K562 (cell line): ENCODE results near the gene SHC1. TPM values are rescaled to one million over a fixed set of nuclear protein-coding genes. Genes with fewer than 3 reads are reported as not detected.

Experiments
- ATAC-seq: fragments of 200-7000 bp; cut with Tn5 transposase; 3 replicates; pipeline ENCODE4 v1.9.1; 2020; ENCODE audit warnings: moderate library complexity
- BruUV-seq: library from RNA; stranded (reverse); fragments of 400-500 nt; replicated peaks from 2 replicates; lab custom pipeline; 2021; lab: Mats Ljungman, UMichigan
- CTCF ChIA-PET: fragments of 300-600 bp; formaldehyde crosslinking; extraction: SDS; loops from one replicate; lab custom pipeline; 2021; ENCODE audit warnings: low intra/inter-chr PET ratio; lab: Yijun Ruan, JAX
- POLR2A ChIA-PET: fragments of 300-600, 350-650 bp; sonication (Branson Sonifier 250); formaldehyde crosslinking; extraction: SDS; loops from one replicate; lab custom pipeline; 2021; ENCODE audit warnings: antibody characterized with exemption, inconsistent platforms; lab: Yijun Ruan, JAX
- DNase-seq, 4 experiments: peaks; one replicate each; pipeline versions ENCODE4 v3.0.0 to v3.0.0-alpha.2; 2011 to 2018; ENCODE audit warnings: low spot score in 3 of 4, mixed read lengths in 3 of 4; ENCODE audit errors: extremely low read depth in 1 of 4
- FAIRE-seq: peaks from 2 replicates; lab custom pipeline; 2011; peaks lifted over from hg19 to GRCh38; lab: Jason Lieb, UNC
- H2AFZ ChIP-seq: 2 replicates; pipeline ENCODE4 v1.6.0; 2011; ENCODE audit warnings: low read depth, low read length, control low read depth, inconsistent platforms
- H3K27ac ChIP-seq: fragments of 200-600 bp; 3 replicates; pipeline ENCODE4 v1.8.0; 2011; ENCODE audit warnings: low read depth, mild to moderate bottlenecking, control low read depth, inconsistent platforms, low read length, moderate library complexity, mixed read lengths; ENCODE audit errors: extremely low read depth
- H3K27me3 ChIP-seq, 2 experiments: fragments of 300-600 bp in 1 of 2; 2 replicates in 1 of 2; 3 replicates in 1 of 2; pipeline versions ENCODE4 v1.6.0 to v1.8.0; 2011; ENCODE audit warnings: inconsistent platforms in 2 of 2, low read length in 2 of 2, mild to moderate bottlenecking in 1 of 2, mixed read lengths in 1 of 2, moderate library complexity in 1 of 2; ENCODE audit not compliant: control insufficient read depth in 2 of 2, insufficient read depth in 2 of 2
- H3K36me3 ChIP-seq: fragments of 300-600 bp; 3 replicates; pipeline ENCODE4 v1.8.0; 2011; ENCODE audit warnings: mild to moderate bottlenecking, low read length, inconsistent platforms; ENCODE audit not compliant: control insufficient read depth, insufficient read depth
- H3K4me1 ChIP-seq, 2 experiments: fragments of 200-600 bp in 1 of 2; replicated peaks in 1 of 2; 2 replicates in 1 of 2; 3 replicates in 1 of 2; pipeline versions ENCODE4 v1.5.1 to v1.8.0; 2011; ENCODE audit warnings: inconsistent platforms in 2 of 2, low read length in 2 of 2, mild to moderate bottlenecking in 1 of 2, mixed read lengths in 1 of 2, moderate library complexity in 1 of 2; ENCODE audit not compliant: control insufficient read depth in 2 of 2, insufficient read depth in 2 of 2
- H3K4me2 ChIP-seq: 2 replicates; pipeline ENCODE4 v1.6.1; 2011; ENCODE audit warnings: low read length, control low read depth, inconsistent platforms, mixed read lengths; ENCODE audit not compliant: insufficient read depth
- H3K4me3 ChIP-seq: fragments of 200-600 bp; sonication (generic), shearing (Covaris generic); 2 replicates; pipeline ENCODE4 v1.5.1; 2016; ENCODE audit warnings: control low read depth, inconsistent platforms
- H3K79me2 ChIP-seq: fragments of 200-600 bp; 3 replicates; pipeline ENCODE4 v1.8.0; 2011; ENCODE audit warnings: low read length, inconsistent platforms; ENCODE audit not compliant: control insufficient read depth, insufficient read depth
- H3K9ac ChIP-seq, 2 experiments: 2 replicates each; pipeline versions ENCODE4 v1.6.0 to v1.6.1; 2011; ENCODE audit warnings: low read depth in 2 of 2, low read length in 2 of 2, control low read depth in 1 of 2, inconsistent platforms in 1 of 2, mild to moderate bottlenecking in 1 of 2, mixed read lengths in 1 of 2; ENCODE audit not compliant: insufficient read depth in 1 of 2
- H3K9me1 ChIP-seq: one replicate; pipeline ENCODE4 v1.6.0; 2011; ENCODE audit warnings: inconsistent platforms, mild to moderate bottlenecking, low read length, moderate library complexity; ENCODE audit not compliant: control insufficient read depth, insufficient read depth
- H3K9me3 ChIP-seq: replicated peaks from 2 replicates; pipeline ENCODE4 v1.5.1; 2011; ENCODE audit warnings: low read depth, low read length, inconsistent platforms; ENCODE audit not compliant: control insufficient read depth, insufficient read depth
- H4K20me1 ChIP-seq: replicated peaks from 2 replicates; pipeline ENCODE4 v1.6.1; 2011; ENCODE audit warnings: low read length, inconsistent platforms, mixed read lengths; ENCODE audit not compliant: control insufficient read depth, insufficient read depth
- ARID1B ChIP-seq: fragments of 450-650 bp; IDR thresholded peaks from 2 replicates; pipeline ENCODE4 v1.6.1; 2016; ENCODE audit warnings: antibody characterized with exemption, mild to moderate bottlenecking, inconsistent platforms
- ARID2 ChIP-seq: fragments of 450-650 bp; IDR thresholded peaks from 2 replicates; pipeline ENCODE4 v1.6.1; 2017; ENCODE audit warnings: antibody characterized with exemption, mild to moderate bottlenecking
- CTCF ChIP-seq, 3 experiments: IDR thresholded peaks in 2 of 3; conservative IDR thresholded peaks in 1 of 3; 2 replicates each; pipeline ENCODE4 v1.5.1; 2011 to 2012; ENCODE audit warnings: low read length in 3 of 3, mild to moderate bottlenecking in 3 of 3, control low read depth in 2 of 3, improper control_type of control experiment in 1 of 3, inconsistent platforms in 1 of 3, low read depth in 1 of 3, mixed read lengths in 1 of 3, moderate library complexity in 1 of 3; ENCODE audit not compliant: insufficient read depth in 2 of 3
- KLF6 ChIP-seq: fragments of 250-450 bp; sonication (Bioruptor Pico); IDR thresholded peaks from 2 replicates; pipeline ENCODE4 v1.4.0; 2020; ENCODE audit warnings: mild to moderate bottlenecking, moderate library complexity, borderline replicate concordance
- MNT ChIP-seq, 2 experiments: fragments of 450-650 bp; conservative IDR thresholded peaks; 2 replicates each; pipeline ENCODE4 v1.6.1; 2017; ENCODE audit warnings: mild to moderate bottlenecking in 2 of 2, moderate library complexity in 2 of 2
- MTA3 ChIP-seq: fragments of 450-650 bp; formaldehyde crosslinking; IDR thresholded peaks from 2 replicates; pipeline ENCODE4 v1.6.1; 2017; ENCODE audit warnings: mild to moderate bottlenecking, borderline replicate concordance
- NRF1 ChIP-seq, 2 experiments: fragments of 450-650 bp; IDR thresholded peaks in 1 of 2; conservative IDR thresholded peaks in 1 of 2; 2 replicates each; pipeline ENCODE4 v1.6.1; 2014; ENCODE audit warnings: mild to moderate bottlenecking in 2 of 2
- OTX1 ChIP-seq: fragments of 450-650 bp; formaldehyde crosslinking; IDR thresholded peaks from 2 replicates; pipeline ENCODE4 v1.4.0; 2022; ENCODE audit warnings: mild to moderate bottlenecking
- USF2 ChIP-seq: sonication (generic); formaldehyde crosslinking; IDR thresholded peaks from 2 replicates; pipeline ENCODE4 v1.5.0; 2020; ENCODE audit warnings: missing genetic modification reagents
- WGBS: fragments of 100-300 bp; shearing (Covaris generic); methylation state at CpG from one replicate; pipeline ENCODE4 v1.1.6; 2016; ENCODE audit warnings: low coverage, mixed read lengths; ENCODE audit not compliant: insufficient coverage; ENCODE audit errors: missing lambda C conversion rate; 5-methylcytosine and 5-hydroxymethylcytosine counted together
- in situ Hi-C: fragments of 300-500 bp; cut with MboI; formaldehyde crosslinking; loops from 4 replicates; pipeline ENCODE4 v1.15.0; 2018; ENCODE audit warnings: inconsistent platforms, mixed read lengths
- intact Hi-C: fragments of 100-400 bp; cut with micrococcal nuclease; formaldehyde crosslinking; loops from 2 replicates; pipeline ENCODE4 v1.14.2; 2022
- polyA plus RNA-seq, 8 experiments: library from polyadenylated mRNA; depleted of rRNA in 4 of 8; stranded (reverse) in 5 of 8; unstranded in 3 of 8; fragments of >200 nt; fragmentation: Nextera tagmentation in 2 of 8; fragmentation: Illumina TruSeq in 1 of 8; extraction: Ambion mirVana in 2 of 8; extraction: Trizol in 1 of 8; gene quantifications; 2 replicates each; pipeline versions ENCODE4 v1.2.1 to v1.2.3, GENCODE V29; 2011 to 2014; ENCODE audit warnings: inconsistent platforms in 1 of 8, missing spikeins in 1 of 8
- total RNA-seq, 7 experiments: library from RNA; depleted of rRNA in 6 of 7; stranded (reverse); fragments of >200 nt in 6 of 7; fragmentation: Illumina TruSeq in 2 of 7; extraction: Trizol in 2 of 7; gene quantifications; 2 replicates each; pipeline versions ENCODE4 v1.2.1 to v1.2.3, GENCODE V29; 2011 to 2021; ENCODE audit warnings: low replicate concordance in 1 of 7

Gene SHC1
- total and polyA plus RNA-seq, 9 of the 15 experiments (the other 6 are each of a cell fraction or from before 2014, with no cell fraction given), result 4.1 to 113 (median 51.9) TPM

GRCh38 chr1:154983776-154984466, 13.4 kb upstream of the SHC1 start (continued):
- TF ChIP-seq CTCF (IDR thresholded peaks at IDR 0.05 in 2 of 3, conservative IDR thresholded peaks at IDR 0.05 in 1 of 3; ENCODE audit: insufficient read depth in 2 of 3, low read depth in 1 of 3, low read length in 3 of 3), result peak in 1 of 3 experiments; percentile 25; a peak in 2 of 6 replicates
- TF ChIP-seq, all 486 proteins: peak for 9

- peak within 1 kb of the TSS; percentile 85 for H3K27ac ChIP-seq
- H3K4me3 ChIP-seq, result peak within 1 kb of the TSS; percentile 60
- no peaks in the 10 kb centered on the region for H3K9me3 ChIP-seq
- peak; percentile 98 for ATAC-seq
- intact Hi-C loops, result no loop called here
- H3K36me3 ChIP-seq, result peaks cover 44% of the 10 kb centered on the region
- H3K27me3 ChIP-seq, result no peaks in the 10 kb centered on the region
- peaks cover 5 to 27% of the 10 kb centered on the region in 2 experiments; a peak in 4 of 5 replicates for H3K4me1 ChIP-seq
- H3K79me2 ChIP-seq, result peaks cover 73% of the 10 kb centered on the region
- POLR2A ChIA-PET, result interaction anchor here (0.5 to 4.7 kb wide), 12 partner anchors 11 to 1608 kb away, joined by 3 to 80 read pairs (median 4); partner anchors contain the start of genes CKS1B, DPM3, LENEP and PBXIP1
- 0% methylated on average over 26 of the region's 26 CpGs for WGBS
- peak; percentile 95 to 99 (median 97) for DNase-seq
- peak; percentile 96 for FAIRE-seq
- no peaks in the 10 kb centered on the region for H3K9me1 ChIP-seq
- no TSS peak for BruUV-seq
- peak within 1 kb of the TSS; percentile 83 to 93 for H3K9ac ChIP-seq
- CTCF ChIA-PET, result interaction anchor here (1.0 kb wide), 1 partner anchor 17 kb away, joined by 3 read pairs; no protein-coding TSS in a partner anchor
- in situ Hi-C loops, result no loop called here
- no peaks in the 10 kb centered on the region for H4K20me1 ChIP-seq
- H2AFZ ChIP-seq, result peak within 1 kb of the TSS; percentile 88
- H3K4me2 ChIP-seq, result peak within 1 kb of the TSS; percentile 85
- peak; percentile 92 for TF ChIP-seq USF2
- peak; percentile 100 for TF ChIP-seq MNT (conservative IDR thresholded peaks at IDR 0.05)
- TF ChIP-seq ARID1B, result no peak
- TF ChIP-seq KLF6 (CRISPR knock-in tag), result 0 out of 2 replicates have a peak, but pooled peaks have one; percentile 48
- TF ChIP-seq ARID2, result 0 out of 2 replicates have a peak, but pooled peaks have one; percentile 34
- peak; percentile 29 to 50; a peak in 3 of 4 replicates for TF ChIP-seq NRF1 (conservative IDR thresholded peaks at IDR 0.05 in 1 of 2, IDR thresholded peaks at IDR 0.05 in 1 of 2)
- TF ChIP-seq OTX1 (CRISPR knock-in tag), result peak; percentile 90
- TF ChIP-seq MTA3, result peak; percentile 98
These were observed 12.5 kb upstream of the SHC1 start, which contains the start of gene FLAD1 for GRCh38 chr1:154982897-154983648. Gene FLAD1, plus strand, starts transcription at chr1:154983344. Its CDS starts 351 bp downstream, at chr1:154983695.
